GM19452 (cell line): ENCODE results near the gene CTXN1.
"Not testable (repeated sequence)": the region's sequence is repeated elsewhere in the genome, so short reads cannot be mapped to it uniquely, and the experiment has no call there.

Experiments used
- ATAC-seq: cut with Tn5 transposase; IDR thresholded peaks from one replicate; pipeline ENCODE4 v1.9.1; 2021; ENCODE audit not compliant: unreplicated experiment

CTXN1 gene

GRCh38 chr19:7926727-7927604, 1.0 kb upstream of the CTXN1 start:
- ATAC-seq, result no peak

- ATAC-seq, result no peak
These were observed 624 bp downstream of the CTXN1 start for GRCh38 chr19:7925171-7925851.

GRCh38 chr19:7924651-7925170, 1.2 kb downstream of the CTXN1 start:
- ATAC-seq, result no peak

- no peak for ATAC-seq
These were observed 1.7 kb downstream of the CTXN1 start for GRCh38 chr19:7924241-7924640.

GRCh38 chr19:7923295-7924191, 2.4 kb downstream of the CTXN1 start:
- ATAC-seq, result no peak

GRCh38 chr19:7922836-7923195, 3.1 kb downstream of the CTXN1 start:
- no peak for ATAC-seq

GRCh38 chr19:7921967-7922835, 3.7 kb downstream of the CTXN1 start:
- no peak for ATAC-seq

- ATAC-seq, result no peak
These were observed 4.5 kb downstream of the CTXN1 start for GRCh38 chr19:7921302-7921966.

GRCh38 chr19:7920519-7921301, 5.2 kb downstream of the CTXN1 start:
- ATAC-seq, result peak; percentile 49

GRCh38 chr19:7919610-7920518, 6.1 kb downstream of the CTXN1 start, which contains the start of gene SNAPC2:
Gene SNAPC2 (plus strand): TSS chr19:7920338. CDS start chr19:7920367, 29 bp downstream.
- ATAC-seq, result peak; percentile 65

- ATAC-seq, result no peak
These were observed 7.1 kb downstream of the CTXN1 start for GRCh38 chr19:7918615-7919421.

- ATAC-seq, result not testable (repeated sequence)
These were observed 7.8 kb downstream of the CTXN1 start for GRCh38 chr19:7918062-7918614.

GRCh38 chr19:7917267-7918061, 8.5 kb downstream of the CTXN1 start:
- ATAC-seq, result no peak

- no peak for ATAC-seq
These were observed 9.0 kb downstream of the CTXN1 start for GRCh38 chr19:7916955-7917266.

- no peak for ATAC-seq
These were observed 9.6 kb downstream of the CTXN1 start for GRCh38 chr19:7916103-7916954.
